GM18519 (cell line): ENCODE data around the gene PCSK4.
"Not testable (repeated sequence)": the region's sequence is repeated elsewhere in the genome, so short reads cannot be mapped to it uniquely, and the experiment has no call there.

Source experiments
- ATAC-seq: cut with Tn5 transposase; IDR thresholded peaks from one replicate; pipeline ENCODE4 v1.9.1; 2021; ENCODE audit warnings: mild to moderate bottlenecking, moderate library complexity; ENCODE audit not compliant: unreplicated experiment, low FRiP score

PCSK4 gene

GRCh38 chr19:1489463-1490310 lies 463 bp downstream of the PCSK4 start:
- no peak for ATAC-seq

GRCh38 chr19:1488282-1488601 lies 1.9 kb downstream of the PCSK4 start:
- no peak for ATAC-seq

- ATAC-seq = no peak
Observed at GRCh38 chr19:1487576-1488281, 2.4 kb downstream of the PCSK4 start.

- ATAC-seq = no peak
Observed at GRCh38 chr19:1486720-1487575, 3.2 kb downstream of the PCSK4 start.

GRCh38 chr19:1483979-1484428 lies 6.1 kb downstream of the PCSK4 start:
- ATAC-seq = no peak

GRCh38 chr19:1483131-1483978 lies 6.8 kb downstream of the PCSK4 start:
- no peak for ATAC-seq

GRCh38 chr19:1482361-1483130 lies 7.6 kb downstream of the PCSK4 start:
- no peak for ATAC-seq

- ATAC-seq = no peak
Observed at GRCh38 chr19:1481893-1482360, 8.2 kb downstream of the PCSK4 start.

GRCh38 chr19:1481224-1481892 lies 8.8 kb downstream of the PCSK4 start:
- ATAC-seq = no peak

GRCh38 chr19:1478934-1479707 lies 11.0 kb downstream of the PCSK4 start, which contains the start of gene C19orf25:
Gene C19orf25 (minus strand): TSS chr19:1479215. CDS start chr19:1478903, 312 bp downstream.
- ATAC-seq = peak; percentile 64

GRCh38 chr19:1477056-1477455 lies 13.1 kb downstream of the PCSK4 start:
- ATAC-seq = not testable (repeated sequence)

- ATAC-seq = no peak
Observed at GRCh38 chr19:1475751-1476437, 14.3 kb downstream of the PCSK4 start.

- ATAC-seq = no peak
Observed at GRCh38 chr19:1474765-1475351, 15.3 kb downstream of the PCSK4 start.

- no peak for ATAC-seq
Observed at GRCh38 chr19:1474011-1474764, 16.0 kb downstream of the PCSK4 start.

- ATAC-seq = no peak
Observed at GRCh38 chr19:1473085-1473851, 16.9 kb downstream of the PCSK4 start.
